GM23338 (cell line): ENCODE data around the gene COL4A1. TPM values are rescaled to one million over a fixed set of nuclear protein-coding genes. Genes with fewer than 3 reads are reported as not detected.

Source experiments
- ATAC-seq: fragments of 200-7000 bp; cut with Tn5 transposase; 3 replicates; pipeline ENCODE4 v1.9.1; 2020
- DNase-seq: peaks from one replicate; pipeline ENCODE4 v3.0.0-alpha.2; 2015; ENCODE audit warnings: low spot score
- H2AFZ ChIP-seq: fragments of 200-600 bp; sonication (generic); 2 replicates; pipeline ENCODE4 v1.8.0; 2016; ENCODE audit warnings: antibody characterized with exemption, mild to moderate bottlenecking, moderate library complexity
- H3F3A ChIP-seq: fragments of 200-600 bp; sonication (generic); replicated peaks from 2 replicates; pipeline ENCODE4 v1.8.0; 2017; ENCODE audit warnings: antibody characterized with exemption, mixed run types, low read depth
- H3K27ac ChIP-seq: fragments of 200-600 bp; sonication (generic); 2 replicates; pipeline ENCODE4 v1.6.1; 2016; ENCODE audit warnings: low read depth
- H3K27me3 ChIP-seq: fragments of 200-600 bp; sonication (generic); 2 replicates; pipeline ENCODE4 v1.8.0; 2016; ENCODE audit warnings: mild to moderate bottlenecking, mixed run types, moderate library complexity; ENCODE audit not compliant: insufficient read depth
- H3K36me3 ChIP-seq: fragments of 200-600 bp; sonication (generic); 2 replicates; pipeline ENCODE4 v1.8.0; 2016; ENCODE audit warnings: mild to moderate bottlenecking; ENCODE audit not compliant: insufficient read depth
- H3K4me1 ChIP-seq: fragments of 200-600 bp; sonication (generic); 2 replicates; pipeline ENCODE4 v1.8.0; 2016; ENCODE audit warnings: mild to moderate bottlenecking, moderate library complexity; ENCODE audit not compliant: insufficient read depth
- H3K4me2 ChIP-seq: fragments of 200-600 bp; sonication (generic); 2 replicates; pipeline ENCODE4 v1.7.1; 2017; ENCODE audit warnings: mixed run types
- H3K4me3 ChIP-seq: fragments of 200-600 bp; sonication (generic); 2 replicates; pipeline ENCODE4 v1.6.1; 2016; ENCODE audit warnings: mixed run types
- H3K79me2 ChIP-seq: fragments of 200-600 bp; sonication (generic); replicated peaks from 2 replicates; pipeline ENCODE4 v1.8.0; 2017; ENCODE audit warnings: mild to moderate bottlenecking; ENCODE audit not compliant: insufficient read depth
- H3K9me2 ChIP-seq: fragments of 200-600 bp; sonication (generic); 2 replicates; pipeline ENCODE4 v1.8.0; 2017; ENCODE audit not compliant: insufficient read depth
- H4K20me1 ChIP-seq: fragments of 200-600 bp; sonication (generic); replicated peaks from 2 replicates; pipeline ENCODE4 v1.8.0; 2017; ENCODE audit warnings: mild to moderate bottlenecking; ENCODE audit not compliant: insufficient read depth
- H3K27ac Mint-ChIP-seq: 2 replicates; pipeline ENCODE4 v1.8.0; 2020; ENCODE audit warnings: inconsistent platforms, mild to moderate bottlenecking, moderate library complexity, mixed read lengths
- H3K27me3 Mint-ChIP-seq: 3 replicates; pipeline ENCODE4 v1.8.0; 2022; ENCODE audit warnings: low read depth, mild to moderate bottlenecking, moderate library complexity, mixed read lengths, inconsistent platforms; ENCODE audit not compliant: insufficient read depth, poor library complexity
- H3K36me3 Mint-ChIP-seq: 3 replicates; pipeline ENCODE4 v1.8.0; 2021; ENCODE audit warnings: low read depth, mild to moderate bottlenecking, inconsistent platforms, moderate library complexity, mixed read lengths
- H3K4me1 Mint-ChIP-seq: 3 replicates; pipeline ENCODE4 v1.8.0; 2020; ENCODE audit warnings: mild to moderate bottlenecking, inconsistent platforms, mixed read lengths
- H3K4me3 Mint-ChIP-seq: 3 replicates; pipeline ENCODE4 v1.8.0; 2021; ENCODE audit warnings: moderate library complexity, mild to moderate bottlenecking, inconsistent platforms, mixed read lengths
- H3K9me3 Mint-ChIP-seq: 3 replicates; pipeline ENCODE4 v1.8.0; 2020; ENCODE audit warnings: moderate library complexity, mild to moderate bottlenecking, inconsistent platforms, mixed read lengths
- CREB1 ChIP-seq: fragments of 250-450 bp; sonication (Bioruptor Pico); IDR thresholded peaks from 2 replicates; pipeline ENCODE4 v1.5.0; 2020; ENCODE audit warnings: low read depth, mild to moderate bottlenecking, moderate library complexity
- ETS1 ChIP-seq: IDR thresholded peaks from 2 replicates; pipeline ENCODE4 v1.6.1; 2016; ENCODE audit warnings: antibody characterized with exemption
- EZH2 ChIP-seq: fragments of 200-600 bp; sonication (generic); IDR thresholded peaks from one replicate; pipeline ENCODE4 v1.8.0; 2017; ENCODE audit warnings: antibody characterized with exemption, mild to moderate bottlenecking, low read depth; ENCODE audit not compliant: unreplicated experiment
- EZH2phosphoT487 ChIP-seq: fragments of 200-600 bp; sonication (generic); IDR thresholded peaks from one replicate; pipeline ENCODE4 v1.8.1; 2018; ENCODE audit warnings: antibody characterized with exemption; ENCODE audit not compliant: unreplicated experiment
- JUNB ChIP-seq: IDR thresholded peaks from one replicate; pipeline ENCODE4 v1.6.1; 2016; ENCODE audit warnings: antibody characterized with exemption; ENCODE audit not compliant: unreplicated experiment
- NANOG ChIP-seq: IDR thresholded peaks from 2 replicates; pipeline ENCODE4 v1.6.1; 2016; ENCODE audit warnings: antibody characterized with exemption, borderline replicate concordance
- POLR2AphosphoS5 ChIP-seq: IDR thresholded peaks from 2 replicates; pipeline ENCODE4 v1.6.1; 2016; ENCODE audit warnings: antibody characterized with exemption, low read depth
- STAT1 ChIP-seq: IDR thresholded peaks from one replicate; pipeline ENCODE4 v1.6.1; 2016; ENCODE audit warnings: antibody characterized with exemption; ENCODE audit not compliant: unreplicated experiment
- ZNF114 ChIP-seq: fragments of 250-450 bp; sonication (Bioruptor Pico); IDR thresholded peaks from 2 replicates; pipeline ENCODE4 v1.5.0; 2020; ENCODE audit warnings: mild to moderate bottlenecking, moderate library complexity
- ZNF331 ChIP-seq: fragments of 250-450 bp; sonication (Bioruptor Pico); IDR thresholded peaks from 2 replicates; pipeline ENCODE4 v1.5.0; 2020; ENCODE audit warnings: low read depth, mild to moderate bottlenecking, moderate library complexity
- polyA plus RNA-seq: library from polyadenylated mRNA; unstranded; fragments of >200 nt; fragmentation: Nextera tagmentation; extraction: Ambion mirVana; gene quantifications from 2 replicates; pipeline ENCODE4 v1.2.1, GENCODE V29; 2016
- total RNA-seq: library from RNA; depleted of rRNA; stranded (reverse); fragments of >200 nt; shearing (Covaris generic); gene quantifications from 2 replicates; pipeline ENCODE4 v1.2.3, GENCODE V29; 2014
- TF ChIP-seq, protein P1 (sequence below): fragments of 250-450 bp; sonication (Bioruptor Pico); IDR thresholded peaks from 2 replicates; pipeline ENCODE4 v1.5.0; 2020; ENCODE audit warnings: mild to moderate bottlenecking, moderate library complexity
- TF ChIP-seq, protein P2 (sequence below), 2 experiments: fragments of 200-600 bp in 1 of 2; sonication (generic) in 1 of 2; conservative IDR thresholded peaks; 2 replicates each; pipeline versions ENCODE4 v1.5.1 to v1.6.1; 2016 to 2017; ENCODE audit warnings: antibody characterized with exemption in 2 of 2, low read depth in 2 of 2, mild to moderate bottlenecking in 2 of 2, moderate library complexity in 1 of 2

COL4A1 gene
- total and polyA plus RNA-seq, 2 experiments from 2014 or later: 39.1 to 110 TPM

DNA sequence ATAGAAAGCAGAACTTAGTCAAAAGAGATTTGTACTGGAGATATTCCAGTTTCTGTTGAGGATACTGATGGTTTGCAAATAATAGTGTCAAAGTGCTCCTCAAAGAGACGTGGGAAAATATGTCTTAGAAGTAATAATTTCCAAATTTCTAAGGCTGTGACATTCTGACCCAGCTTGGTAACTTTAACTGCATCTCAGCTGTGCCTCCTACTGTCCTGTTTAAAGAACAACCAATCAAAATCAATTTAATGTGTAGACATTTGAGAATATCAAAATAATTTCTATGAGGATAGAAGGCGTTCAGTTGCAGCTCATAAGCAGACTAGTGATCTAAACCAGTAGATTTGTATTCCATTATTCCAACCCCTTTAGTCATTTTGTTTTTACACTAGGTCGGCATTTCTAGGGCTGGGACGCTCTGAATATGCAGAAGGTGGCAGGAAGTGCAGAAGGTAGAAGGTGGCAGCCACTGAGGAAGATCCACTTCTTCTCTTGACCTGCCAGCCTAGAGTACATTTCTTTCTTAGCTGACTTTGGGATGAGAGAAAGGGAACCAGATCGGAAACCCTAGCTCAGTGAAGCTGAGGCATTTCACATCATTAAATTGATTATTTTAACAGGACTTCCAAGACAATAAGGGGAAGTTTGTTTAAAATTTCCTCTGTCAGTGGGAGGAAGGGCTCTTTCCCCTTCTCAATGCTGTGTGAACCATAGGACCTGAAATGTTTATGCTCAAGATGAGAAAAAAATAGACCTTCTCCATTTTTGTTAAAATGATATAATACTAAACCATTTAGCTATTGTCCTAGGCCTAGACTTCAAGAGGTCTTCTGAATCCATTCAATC is 67.5 kb downstream of the COL4A1 start:
- Mint-ChIP-seq H3K27ac (no peak overlapping the region), H3K36me3 (no peaks in the 10 kb centered on the region), H3K9me3 (no peaks in the 10 kb centered on the region), H3K27me3 (no peaks in the 10 kb centered on the region), H3K4me3 (no peak overlapping the region), H3K4me1 (peaks cover 11% of the 10 kb centered on the region)
- Histone ChIP-seq H3K4me2 (no peak overlapping the region), H3K36me3 (no peaks in the 10 kb centered on the region), H3K27ac (no peak overlapping the region), H3F3A (no peaks in the 10 kb centered on the region), H2AFZ (no peak overlapping the region), H3K9me2 (no peaks in the 10 kb centered on the region), H4K20me1 (no peaks in the 10 kb centered on the region; the same call in 1 of the 2 replicates), H3K79me2 (no peaks in the 10 kb centered on the region; the same call in 1 of the 2 replicates), H3K4me3 (no peak overlapping the region), H3K27me3 (no peaks in the 10 kb centered on the region), H3K4me1 (peaks cover 8% of the 10 kb centered on the region; the same call in 1 of the 2 replicates)
- ATAC-seq: no peak
- TF ChIP-seq STAT1 (no peak), EZH2 (no peak), JUNB (no peak), POLR2AphosphoS5 (no peak), NANOG (no peak)
- DNase-seq: no peak

GRCh38 chr13:110238818-110239195 is 68.2 kb downstream of the COL4A1 start:
- H2AFZ ChIP-seq: no peak overlapping the region
- H3K4me2 ChIP-seq: no peak overlapping the region
- peaks cover 8% of the 10 kb centered on the region; the same call in 1 of the 2 replicates for H3K4me1 ChIP-seq
- Mint-ChIP-seq H3K4me1 (peaks cover 10% of the 10 kb centered on the region), H3K4me3 (no peak overlapping the region), H3K27ac (no peak overlapping the region), H3K36me3 (no peaks in the 10 kb centered on the region), H3K9me3 (no peaks in the 10 kb centered on the region), H3K27me3 (no peaks in the 10 kb centered on the region)
- H3K27me3 ChIP-seq: no peaks in the 10 kb centered on the region
- no peaks in the 10 kb centered on the region for H3K36me3 ChIP-seq
- ATAC-seq (no peak), DNase-seq (no peak)
- H3K27ac ChIP-seq: no peak overlapping the region
- no peak overlapping the region for H3K4me3 ChIP-seq
- H3K9me2 ChIP-seq: no peaks in the 10 kb centered on the region
- no peaks in the 10 kb centered on the region for H3F3A ChIP-seq
- H4K20me1 ChIP-seq: no peaks in the 10 kb centered on the region; the same call in 1 of the 2 replicates
- no peaks in the 10 kb centered on the region; the same call in 1 of the 2 replicates for H3K79me2 ChIP-seq
- TF ChIP-seq ZNF114: no peak
- TF ChIP-seq, protein P1, sequence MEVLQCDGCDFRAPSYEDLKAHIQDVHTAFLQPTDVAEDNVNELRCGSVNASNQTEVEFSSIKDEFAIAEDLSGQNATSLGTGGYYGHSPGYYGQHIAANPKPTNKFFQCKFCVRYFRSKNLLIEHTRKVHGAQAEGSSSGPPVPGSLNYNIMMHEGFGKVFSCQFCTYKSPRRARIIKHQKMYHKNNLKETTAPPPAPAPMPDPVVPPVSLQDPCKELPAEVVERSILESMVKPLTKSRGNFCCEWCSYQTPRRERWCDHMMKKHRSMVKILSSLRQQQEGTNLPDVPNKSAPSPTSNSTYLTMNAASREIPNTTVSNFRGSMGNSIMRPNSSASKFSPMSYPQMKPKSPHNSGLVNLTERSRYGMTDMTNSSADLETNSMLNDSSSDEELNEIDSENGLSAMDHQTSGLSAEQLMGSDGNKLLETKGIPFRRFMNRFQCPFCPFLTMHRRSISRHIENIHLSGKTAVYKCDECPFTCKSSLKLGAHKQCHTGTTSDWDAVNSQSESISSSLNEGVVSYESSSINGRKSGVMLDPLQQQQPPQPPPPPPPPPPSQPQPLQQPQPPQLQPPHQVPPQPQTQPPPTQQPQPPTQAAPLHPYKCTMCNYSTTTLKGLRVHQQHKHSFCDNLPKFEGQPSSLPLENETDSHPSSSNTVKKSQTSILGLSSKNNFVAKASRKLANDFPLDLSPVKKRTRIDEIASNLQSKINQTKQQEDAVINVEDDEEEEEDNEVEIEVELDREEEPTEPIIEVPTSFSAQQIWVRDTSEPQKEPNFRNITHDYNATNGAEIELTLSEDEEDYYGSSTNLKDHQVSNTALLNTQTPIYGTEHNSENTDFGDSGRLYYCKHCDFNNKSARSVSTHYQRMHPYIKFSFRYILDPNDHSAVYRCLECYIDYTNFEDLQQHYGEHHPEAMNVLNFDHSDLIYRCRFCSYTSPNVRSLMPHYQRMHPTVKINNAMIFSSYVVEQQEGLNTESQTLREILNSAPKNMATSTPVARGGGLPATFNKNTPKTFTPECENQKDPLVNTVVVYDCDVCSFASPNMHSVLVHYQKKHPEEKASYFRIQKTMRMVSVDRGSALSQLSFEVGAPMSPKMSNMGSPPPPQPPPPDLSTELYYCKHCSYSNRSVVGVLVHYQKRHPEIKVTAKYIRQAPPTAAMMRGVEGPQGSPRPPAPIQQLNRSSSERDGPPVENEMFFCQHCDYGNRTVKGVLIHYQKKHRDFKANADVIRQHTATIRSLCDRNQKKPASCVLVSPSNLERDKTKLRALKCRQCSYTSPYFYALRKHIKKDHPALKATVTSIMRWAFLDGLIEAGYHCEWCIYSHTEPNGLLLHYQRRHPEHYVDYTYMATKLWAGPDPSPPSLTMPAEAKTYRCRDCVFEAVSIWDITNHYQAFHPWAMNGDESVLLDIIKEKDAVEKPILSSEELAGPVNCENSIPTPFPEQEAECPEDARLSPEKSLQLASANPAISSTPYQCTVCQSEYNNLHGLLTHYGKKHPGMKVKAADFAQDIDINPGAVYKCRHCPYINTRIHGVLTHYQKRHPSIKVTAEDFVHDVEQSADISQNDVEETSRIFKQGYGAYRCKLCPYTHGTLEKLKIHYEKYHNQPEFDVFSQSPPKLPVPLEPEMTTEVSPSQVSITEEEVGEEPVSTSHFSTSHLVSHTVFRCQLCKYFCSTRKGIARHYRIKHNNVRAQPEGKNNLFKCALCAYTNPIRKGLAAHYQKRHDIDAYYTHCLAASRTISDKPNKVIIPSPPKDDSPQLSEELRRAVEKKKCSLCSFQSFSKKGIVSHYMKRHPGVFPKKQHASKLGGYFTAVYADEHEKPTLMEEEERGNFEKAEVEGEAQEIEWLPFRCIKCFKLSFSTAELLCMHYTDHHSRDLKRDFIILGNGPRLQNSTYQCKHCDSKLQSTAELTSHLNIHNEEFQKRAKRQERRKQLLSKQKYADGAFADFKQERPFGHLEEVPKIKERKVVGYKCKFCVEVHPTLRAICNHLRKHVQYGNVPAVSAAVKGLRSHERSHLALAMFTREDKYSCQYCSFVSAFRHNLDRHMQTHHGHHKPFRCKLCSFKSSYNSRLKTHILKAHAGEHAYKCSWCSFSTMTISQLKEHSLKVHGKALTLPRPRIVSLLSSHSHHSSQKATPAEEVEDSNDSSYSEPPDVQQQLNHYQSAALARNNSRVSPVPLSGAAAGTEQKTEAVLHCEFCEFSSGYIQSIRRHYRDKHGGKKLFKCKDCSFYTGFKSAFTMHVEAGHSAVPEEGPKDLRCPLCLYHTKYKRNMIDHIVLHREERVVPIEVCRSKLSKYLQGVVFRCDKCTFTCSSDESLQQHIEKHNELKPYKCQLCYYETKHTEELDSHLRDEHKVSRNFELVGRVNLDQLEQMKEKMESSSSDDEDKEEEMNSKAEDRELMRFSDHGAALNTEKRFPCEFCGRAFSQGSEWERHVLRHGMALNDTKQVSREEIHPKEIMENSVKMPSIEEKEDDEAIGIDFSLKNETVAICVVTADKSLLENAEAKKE (CRISPR knock-in tag): no peak
- no peak for TF ChIP-seq NANOG
- no peak for TF ChIP-seq JUNB
- no peak for TF ChIP-seq CREB1 (CRISPR knock-in tag)
- no peak for TF ChIP-seq STAT1
- TF ChIP-seq ETS1: no peak
- no peak for TF ChIP-seq EZH2
- no peak for TF ChIP-seq POLR2AphosphoS5
- no peak for TF ChIP-seq ZNF331 (CRISPR knock-in tag)
- TF ChIP-seq, protein P2, sequence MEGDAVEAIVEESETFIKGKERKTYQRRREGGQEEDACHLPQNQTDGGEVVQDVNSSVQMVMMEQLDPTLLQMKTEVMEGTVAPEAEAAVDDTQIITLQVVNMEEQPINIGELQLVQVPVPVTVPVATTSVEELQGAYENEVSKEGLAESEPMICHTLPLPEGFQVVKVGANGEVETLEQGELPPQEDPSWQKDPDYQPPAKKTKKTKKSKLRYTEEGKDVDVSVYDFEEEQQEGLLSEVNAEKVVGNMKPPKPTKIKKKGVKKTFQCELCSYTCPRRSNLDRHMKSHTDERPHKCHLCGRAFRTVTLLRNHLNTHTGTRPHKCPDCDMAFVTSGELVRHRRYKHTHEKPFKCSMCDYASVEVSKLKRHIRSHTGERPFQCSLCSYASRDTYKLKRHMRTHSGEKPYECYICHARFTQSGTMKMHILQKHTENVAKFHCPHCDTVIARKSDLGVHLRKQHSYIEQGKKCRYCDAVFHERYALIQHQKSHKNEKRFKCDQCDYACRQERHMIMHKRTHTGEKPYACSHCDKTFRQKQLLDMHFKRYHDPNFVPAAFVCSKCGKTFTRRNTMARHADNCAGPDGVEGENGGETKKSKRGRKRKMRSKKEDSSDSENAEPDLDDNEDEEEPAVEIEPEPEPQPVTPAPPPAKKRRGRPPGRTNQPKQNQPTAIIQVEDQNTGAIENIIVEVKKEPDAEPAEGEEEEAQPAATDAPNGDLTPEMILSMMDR (conservative IDR thresholded peaks at IDR 0.05; ENCODE audit: low read depth in 2 of 2): no peak
- TF ChIP-seq EZH2phosphoT487: no peak
